ENCODE results near the gene SLX4.

The SLX4 gene

DNA sequence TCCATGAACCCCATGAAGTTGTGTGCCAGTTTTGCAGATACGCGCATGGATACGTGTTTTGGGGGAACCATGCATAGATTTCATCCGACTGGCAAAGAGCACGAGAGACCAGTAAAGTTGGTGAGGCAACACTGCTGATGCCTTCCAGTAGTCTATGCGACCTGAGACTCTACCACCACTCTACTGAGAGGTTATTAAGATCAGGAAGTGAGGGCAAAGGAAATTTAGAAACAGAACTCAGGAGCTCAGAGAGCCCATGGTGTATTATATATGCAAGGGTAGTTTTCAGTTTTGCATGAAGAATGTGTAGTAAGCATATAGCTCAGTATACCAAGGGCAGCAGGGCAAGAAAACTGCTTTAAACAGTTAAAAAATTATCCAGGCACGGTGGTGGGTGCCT is 4.2 kb downstream of the SLX4 start:
- H2BK12ac ChIP-seq (ENCODE audit: low read length) = no peak overlapping the region
- H3K18ac ChIP-seq (ENCODE audit: low read length) = no peak overlapping the region
- H3K14ac ChIP-seq (ENCODE audit: low read length) = no peak overlapping the region
- no peak overlapping the region for H3K4me3 ChIP-seq (ENCODE audit: low read length in 2 of 2)
- H3K4me2 ChIP-seq (ENCODE audit: insufficient read depth, low read length, poor library complexity, severe bottlenecking) = no peak overlapping the region
- no peak overlapping the region for H3K23ac ChIP-seq (ENCODE audit: low read depth, low read length, poor library complexity)
- peaks cover 6% of the 10 kb centered on the region for H3K79me1 ChIP-seq (ENCODE audit: low read depth, low read length)
- H4K91ac ChIP-seq (ENCODE audit: low read depth, low read length, poor library complexity) = no peak overlapping the region
- H3K27ac ChIP-seq (replicated peaks; ENCODE audit: low read length) = no peak overlapping the region
- H2BK15ac ChIP-seq (ENCODE audit: low read length) = no peak overlapping the region
- no peaks in the 10 kb centered on the region for H3K27me3 ChIP-seq (ENCODE audit: control insufficient read depth in 3 of 3, insufficient read depth in 3 of 3, low read depth in 1 of 3, low read length in 3 of 3)
- peaks cover 5 to 6% of the 10 kb centered on the region in 2 donors for H3K4me1 ChIP-seq (ENCODE audit: control insufficient read depth in 2 of 2, insufficient read depth in 1 of 2, low read depth in 1 of 2, low read length in 2 of 2)
- WGBS, 2 donors (ENCODE audit: extremely low coverage in 2 of 2, insufficient read length in 2 of 2, insufficient replicate concordance in 1 of 2) = no CpG with 5 or more reads among the region's 7 CpGs
- no peak overlapping the region for H2AK5ac ChIP-seq (ENCODE audit: low read depth, low read length)
- no peak overlapping the region for H3K9ac ChIP-seq (ENCODE audit: low read depth, low read length, poor library complexity)
- no peak overlapping the region for H2AFZ ChIP-seq (ENCODE audit: low read length)
- no peak overlapping the region for H3K4ac ChIP-seq (ENCODE audit: low read length)
- DNase-seq (ENCODE audit: low spot score) = no peak
- H2BK120ac ChIP-seq (ENCODE audit: low read depth, low read length) = no peak overlapping the region
- no peak overlapping the region for H2BK5ac ChIP-seq (ENCODE audit: low read length)
- peaks cover 0 to under 1% of the 10 kb centered on the region in 2 donors for H3K9me3 ChIP-seq (replicated peaks in 1 of 2; ENCODE audit: control insufficient read depth in 2 of 2, insufficient read depth in 1 of 2, low read depth in 1 of 2, low read length in 2 of 2)
- peaks cover 12 to 54% of the 10 kb centered on the region in 2 donors for H3K36me3 ChIP-seq (replicated peaks in 1 of 2; ENCODE audit: control insufficient read depth in 2 of 2, insufficient read depth in 2 of 2, low read length in 2 of 2)
- H4K8ac ChIP-seq (ENCODE audit: low read depth, low read length) = no peak overlapping the region

DNA sequence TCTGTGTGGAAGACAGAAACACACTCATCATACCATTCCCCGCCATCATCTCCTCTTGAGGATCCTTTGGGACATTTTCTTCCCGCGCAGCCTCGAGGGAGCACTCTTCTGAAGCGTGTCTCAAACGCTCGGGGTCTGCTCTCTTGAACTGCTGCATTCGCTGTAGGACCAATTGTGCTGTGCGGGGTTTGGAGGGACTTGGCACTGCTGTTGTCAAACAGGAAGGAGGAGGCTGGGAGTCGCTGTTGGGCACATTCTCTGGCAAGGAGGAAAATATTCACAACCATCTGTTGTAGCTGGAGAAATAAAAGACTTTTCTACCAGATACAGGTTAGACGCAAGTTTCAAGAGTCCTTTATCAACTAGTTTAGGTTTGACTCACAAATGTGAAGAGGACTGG is 5.0 kb downstream of the SLX4 start:
- Histone ChIP-seq H2BK15ac (ENCODE audit: low read length) (no peak overlapping the region), H3K4me2 (ENCODE audit: insufficient read depth, low read length, poor library complexity, severe bottlenecking) (no peak overlapping the region), H3K23ac (ENCODE audit: low read depth, low read length, poor library complexity) (no peak overlapping the region), H3K4me3 (ENCODE audit: low read length in 2 of 2) (no peak overlapping the region), H4K91ac (ENCODE audit: low read depth, low read length, poor library complexity) (no peak overlapping the region), H3K9ac (ENCODE audit: low read depth, low read length, poor library complexity) (no peak overlapping the region), H3K36me3 (replicated peaks in 1 of 2; ENCODE audit: control insufficient read depth in 2 of 2, insufficient read depth in 2 of 2, low read length in 2 of 2) (peaks cover 20 to 61% of the 10 kb centered on the region in 2 donors), H2BK120ac (ENCODE audit: low read depth, low read length) (no peak overlapping the region), H3K14ac (ENCODE audit: low read length) (no peak overlapping the region), H2BK5ac (ENCODE audit: low read length) (no peak overlapping the region), H2AK5ac (ENCODE audit: low read depth, low read length) (no peak overlapping the region), H3K79me1 (ENCODE audit: low read depth, low read length) (peaks cover 2% of the 10 kb centered on the region), H3K27me3 (ENCODE audit: control insufficient read depth in 3 of 3, insufficient read depth in 3 of 3, low read depth in 1 of 3, low read length in 3 of 3) (no peaks in the 10 kb centered on the region), H3K4me1 (ENCODE audit: control insufficient read depth in 2 of 2, insufficient read depth in 1 of 2, low read depth in 1 of 2, low read length in 2 of 2) (peaks cover 5 to 6% of the 10 kb centered on the region in 2 donors), H3K18ac (ENCODE audit: low read length) (no peak overlapping the region), H4K8ac (ENCODE audit: low read depth, low read length) (no peak overlapping the region), H2BK12ac (ENCODE audit: low read length) (no peak overlapping the region), H3K4ac (ENCODE audit: low read length) (no peak overlapping the region), H2AFZ (ENCODE audit: low read length) (no peak overlapping the region), H3K27ac (replicated peaks; ENCODE audit: low read length) (no peak overlapping the region), H3K9me3 (replicated peaks in 1 of 2; ENCODE audit: control insufficient read depth in 2 of 2, insufficient read depth in 1 of 2, low read depth in 1 of 2, low read length in 2 of 2) (peaks cover 2 to 4% of the 10 kb centered on the region in 2 donors)
- no peak for DNase-seq (ENCODE audit: low spot score)
- no CpG with 5 or more reads among the region's 11 CpGs for WGBS, 2 donors (ENCODE audit: extremely low coverage in 2 of 2, insufficient read length in 2 of 2, insufficient replicate concordance in 1 of 2)

DNA sequence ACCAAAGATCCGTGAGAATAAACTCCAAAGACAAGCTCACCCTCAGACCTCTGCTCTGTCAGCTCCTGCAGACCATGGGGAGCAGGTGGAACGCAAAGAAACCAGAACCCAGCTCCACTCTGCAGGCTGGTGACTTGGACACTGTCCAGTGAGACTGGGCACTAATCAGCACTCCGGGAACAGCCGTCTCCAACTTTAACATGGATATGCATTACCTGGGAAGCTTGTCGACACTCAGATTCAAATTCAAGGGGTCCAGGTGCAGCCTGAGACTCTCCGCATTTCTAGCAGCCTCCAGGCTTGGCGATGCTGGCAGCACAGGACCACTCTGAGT is 9.1 kb downstream of the SLX4 start:
- WGBS, 2 donors (ENCODE audit: extremely low coverage in 2 of 2, insufficient read length in 2 of 2, insufficient replicate concordance in 1 of 2) = no CpG with 5 or more reads among the region's 7 CpGs
- H3K18ac ChIP-seq (ENCODE audit: low read length) = no peak overlapping the region
- peaks cover 21 to 29% of the 10 kb centered on the region in 2 donors for H3K9me3 ChIP-seq (replicated peaks in 1 of 2; ENCODE audit: control insufficient read depth in 2 of 2, insufficient read depth in 1 of 2, low read depth in 1 of 2, low read length in 2 of 2)
- no peak overlapping the region for H3K14ac ChIP-seq (ENCODE audit: low read length)
- H4K8ac ChIP-seq (ENCODE audit: low read depth, low read length) = no peak overlapping the region
- H4K91ac ChIP-seq (ENCODE audit: low read depth, low read length, poor library complexity) = no peak overlapping the region
- no peak overlapping the region for H3K4ac ChIP-seq (ENCODE audit: low read length)
- H2BK5ac ChIP-seq (ENCODE audit: low read length) = no peak overlapping the region
- no peak overlapping the region for H2BK120ac ChIP-seq (ENCODE audit: low read depth, low read length)
- H3K23ac ChIP-seq (ENCODE audit: low read depth, low read length, poor library complexity) = no peak overlapping the region
- H3K4me2 ChIP-seq (ENCODE audit: insufficient read depth, low read length, poor library complexity, severe bottlenecking) = no peak overlapping the region
- H2AK5ac ChIP-seq (ENCODE audit: low read depth, low read length) = no peak overlapping the region
- no peak overlapping the region for H2BK12ac ChIP-seq (ENCODE audit: low read length)
- H3K9ac ChIP-seq (ENCODE audit: low read depth, low read length, poor library complexity) = no peak overlapping the region
- H3K27me3 ChIP-seq (ENCODE audit: control insufficient read depth in 3 of 3, insufficient read depth in 3 of 3, low read depth in 1 of 3, low read length in 3 of 3) = no peaks in the 10 kb centered on the region
- no peaks in the 10 kb centered on the region for H3K4me1 ChIP-seq (ENCODE audit: control insufficient read depth in 2 of 2, insufficient read depth in 1 of 2, low read depth in 1 of 2, low read length in 2 of 2)
- H2BK15ac ChIP-seq (ENCODE audit: low read length) = no peak overlapping the region
- no peak overlapping the region for H3K27ac ChIP-seq (replicated peaks; ENCODE audit: low read length)
- H3K4me3 ChIP-seq (ENCODE audit: low read length in 2 of 2) = no peak overlapping the region
- DNase-seq (ENCODE audit: low spot score) = no peak
- peaks cover 47 to 86% of the 10 kb centered on the region in 2 donors for H3K36me3 ChIP-seq (replicated peaks in 1 of 2; ENCODE audit: control insufficient read depth in 2 of 2, insufficient read depth in 2 of 2, low read length in 2 of 2)
- no peak overlapping the region for H2AFZ ChIP-seq (ENCODE audit: low read length)
- peaks cover 2% of the 10 kb centered on the region for H3K79me1 ChIP-seq (ENCODE audit: low read depth, low read length)

DNA sequence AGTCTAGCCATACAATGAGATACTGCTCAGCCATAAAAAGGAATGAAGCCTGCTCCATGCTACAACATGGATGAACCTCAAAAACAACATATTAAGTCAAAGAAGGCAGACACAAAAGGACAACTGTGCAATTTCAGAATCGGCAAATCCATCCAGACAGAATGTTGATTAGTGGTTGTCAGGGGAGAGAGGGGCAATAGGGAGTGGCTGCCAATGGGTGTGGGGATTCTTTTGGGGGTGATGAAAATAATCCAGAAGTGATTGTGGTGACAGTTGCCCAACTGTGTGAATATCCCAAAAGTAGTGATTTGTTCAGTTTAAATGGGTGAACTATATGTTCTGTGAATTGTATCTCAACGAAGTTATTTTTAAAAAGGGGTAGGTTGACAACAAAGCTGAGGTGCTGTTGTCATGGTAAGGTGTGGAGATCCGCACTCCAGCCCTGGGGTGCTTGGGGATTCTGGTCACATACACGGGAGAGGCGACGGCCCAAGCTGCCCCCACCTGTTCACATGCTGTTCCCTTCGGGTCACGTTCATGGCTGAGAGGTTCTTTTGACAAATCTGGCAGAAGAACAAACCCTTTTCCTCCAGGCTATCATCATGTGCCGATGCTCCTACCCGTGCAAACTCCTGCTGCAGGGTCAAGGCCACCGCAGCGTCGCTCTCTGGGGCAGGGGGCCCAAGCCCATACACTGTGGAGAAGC is 9.6 kb downstream of the SLX4 start:
- Histone ChIP-seq H3K4me3 (ENCODE audit: low read length in 2 of 2) (no peak overlapping the region), H2BK12ac (ENCODE audit: low read length) (no peak overlapping the region), H3K9ac (ENCODE audit: low read depth, low read length, poor library complexity) (no peak overlapping the region), H3K9me3 (replicated peaks in 1 of 2; ENCODE audit: control insufficient read depth in 2 of 2, insufficient read depth in 1 of 2, low read depth in 1 of 2, low read length in 2 of 2) (peaks cover 21 to 29% of the 10 kb centered on the region in 2 donors), H2AK5ac (ENCODE audit: low read depth, low read length) (no peak overlapping the region), H2BK15ac (ENCODE audit: low read length) (no peak overlapping the region), H3K14ac (ENCODE audit: low read length) (no peak overlapping the region), H3K27me3 (ENCODE audit: control insufficient read depth in 3 of 3, insufficient read depth in 3 of 3, low read depth in 1 of 3, low read length in 3 of 3) (no peaks in the 10 kb centered on the region), H4K8ac (ENCODE audit: low read depth, low read length) (no peak overlapping the region), H2BK5ac (ENCODE audit: low read length) (no peak overlapping the region), H3K4ac (ENCODE audit: low read length) (no peak overlapping the region), H3K4me1 (ENCODE audit: control insufficient read depth in 2 of 2, insufficient read depth in 1 of 2, low read depth in 1 of 2, low read length in 2 of 2) (no peaks in the 10 kb centered on the region), H3K27ac (replicated peaks; ENCODE audit: low read length) (no peak overlapping the region), H2BK120ac (ENCODE audit: low read depth, low read length) (no peak overlapping the region), H3K36me3 (replicated peaks in 1 of 2; ENCODE audit: control insufficient read depth in 2 of 2, insufficient read depth in 2 of 2, low read length in 2 of 2) (peaks cover 47 to 85% of the 10 kb centered on the region in 2 donors), H3K18ac (ENCODE audit: low read length) (no peak overlapping the region), H3K4me2 (ENCODE audit: insufficient read depth, low read length, poor library complexity, severe bottlenecking) (no peak overlapping the region), H3K23ac (ENCODE audit: low read depth, low read length, poor library complexity) (no peak overlapping the region), H2AFZ (ENCODE audit: low read length) (no peak overlapping the region), H4K91ac (ENCODE audit: low read depth, low read length, poor library complexity) (no peak overlapping the region), H3K79me1 (ENCODE audit: low read depth, low read length) (no peaks in the 10 kb centered on the region)
- no CpG with 5 or more reads among the region's 13 CpGs for WGBS, 2 donors (ENCODE audit: extremely low coverage in 2 of 2, insufficient read length in 2 of 2, insufficient replicate concordance in 1 of 2)
- DNase-seq (ENCODE audit: low spot score) = no peak
